ENCODE results near the gene APOL6. TPM values are rescaled to one million over a fixed set of nuclear protein-coding genes. Genes with fewer than 3 reads are reported as not detected.

The APOL6 gene
- total and polyA plus RNA-seq, 2 of the 13 experiments (the other 11 are each of a cell fraction or from before 2014, with no cell fraction given): 5.2 to 7.5 TPM

DNA sequence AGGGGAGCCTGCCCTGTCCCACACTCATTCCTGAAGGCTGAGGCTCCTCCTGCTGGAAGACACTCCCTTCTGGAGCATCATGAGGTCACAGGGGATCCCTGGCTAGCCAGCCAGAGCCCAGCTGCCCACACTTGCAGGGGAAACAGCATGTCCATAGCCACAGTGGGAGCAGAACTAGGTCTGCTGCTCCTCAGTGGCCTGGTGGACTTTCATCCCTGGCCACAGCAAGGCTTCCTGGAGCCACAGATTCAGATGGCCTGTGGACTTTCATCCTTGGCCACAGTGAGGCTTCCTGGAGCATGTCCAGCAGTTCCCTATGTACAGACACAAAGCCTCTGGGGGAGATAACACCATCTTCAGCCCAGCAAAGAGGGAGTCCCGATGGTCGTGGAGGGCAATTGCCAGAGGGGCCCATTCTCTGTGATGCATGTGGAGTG, 5.9 kb upstream of the APOL6 start (continued):
- TF ChIP-seq ZNF646 (CRISPR knock-in tag; IDR thresholded peaks at IDR 0.05) (no peak), ZBTB34 (CRISPR knock-in tag; IDR thresholded peaks at IDR 0.05) (no peak), ZNF549 (CRISPR knock-in tag; IDR thresholded peaks at IDR 0.05) (no peak), NPAS2 (CRISPR knock-in tag; IDR thresholded peaks at IDR 0.05; ENCODE audit: borderline replicate concordance) (no peak), RBM22 (optimal IDR thresholded peaks at IDR 0.05; ENCODE audit: low read length) (no peak), ZNF367 (CRISPR knock-in tag; IDR thresholded peaks at IDR 0.05; ENCODE audit: borderline replicate concordance) (no peak), GATAD1 (CRISPR knock-in tag; IDR thresholded peaks at IDR 0.05) (no peak), FOXP1 (IDR thresholded peaks at IDR 0.05) (no peak), FOXP1 (CRISPR knock-in tag; IDR thresholded peaks at IDR 0.05) (no peak), THRA (CRISPR knock-in tag; IDR thresholded peaks at IDR 0.05; ENCODE audit: borderline replicate concordance) (peak; percentile 43; the same call in 1 of the 2 replicates), ADNP (CRISPR knock-in tag; IDR thresholded peaks at IDR 0.05) (no peak), ZNF768 (CRISPR knock-in tag; IDR thresholded peaks at IDR 0.05) (no peak), ZNF709 (CRISPR knock-in tag; IDR thresholded peaks at IDR 0.05) (no peak), TSC22D2 (CRISPR knock-in tag; IDR thresholded peaks at IDR 0.05; ENCODE audit: borderline replicate concordance) (no peak), TCF7L2 (IDR thresholded peaks at IDR 0.05; ENCODE audit: low read depth, low read length) (no peak), NCOR1 (IDR thresholded peaks at IDR 0.05; ENCODE audit: borderline replicate concordance, low read length) (peak; percentile 48; the same call in 1 of the 2 replicates), KLF16 (CRISPR knock-in tag; IDR thresholded peaks at IDR 0.05) (no peak; a peak in 1 of 4 replicates), CAMTA2 (CRISPR knock-in tag; IDR thresholded peaks at IDR 0.05; ENCODE audit: borderline replicate concordance) (no peak), ELF3 (CRISPR knock-in tag; IDR thresholded peaks at IDR 0.05) (peak; percentile 87), ZNF644 (CRISPR knock-in tag; IDR thresholded peaks at IDR 0.05; ENCODE audit: low read depth) (peak; percentile 96), TBP (CRISPR knock-in tag; IDR thresholded peaks at IDR 0.05) (no peak)
- TF ChIP-seq, protein P1, sequence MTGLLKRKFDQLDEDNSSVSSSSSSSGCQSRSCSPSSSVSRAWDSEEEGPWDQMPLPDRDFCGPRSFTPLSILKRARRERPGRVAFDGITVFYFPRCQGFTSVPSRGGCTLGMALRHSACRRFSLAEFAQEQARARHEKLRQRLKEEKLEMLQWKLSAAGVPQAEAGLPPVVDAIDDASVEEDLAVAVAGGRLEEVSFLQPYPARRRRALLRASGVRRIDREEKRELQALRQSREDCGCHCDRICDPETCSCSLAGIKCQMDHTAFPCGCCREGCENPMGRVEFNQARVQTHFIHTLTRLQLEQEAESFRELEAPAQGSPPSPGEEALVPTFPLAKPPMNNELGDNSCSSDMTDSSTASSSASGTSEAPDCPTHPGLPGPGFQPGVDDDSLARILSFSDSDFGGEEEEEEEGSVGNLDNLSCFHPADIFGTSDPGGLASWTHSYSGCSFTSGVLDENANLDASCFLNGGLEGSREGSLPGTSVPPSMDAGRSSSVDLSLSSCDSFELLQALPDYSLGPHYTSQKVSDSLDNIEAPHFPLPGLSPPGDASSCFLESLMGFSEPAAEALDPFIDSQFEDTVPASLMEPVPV (CRISPR knock-in tag; IDR thresholded peaks at IDR 0.05): no peak
